ENCODE measurements around the gene KCNJ16.

- TF ChIP-seq, protein P1, sequence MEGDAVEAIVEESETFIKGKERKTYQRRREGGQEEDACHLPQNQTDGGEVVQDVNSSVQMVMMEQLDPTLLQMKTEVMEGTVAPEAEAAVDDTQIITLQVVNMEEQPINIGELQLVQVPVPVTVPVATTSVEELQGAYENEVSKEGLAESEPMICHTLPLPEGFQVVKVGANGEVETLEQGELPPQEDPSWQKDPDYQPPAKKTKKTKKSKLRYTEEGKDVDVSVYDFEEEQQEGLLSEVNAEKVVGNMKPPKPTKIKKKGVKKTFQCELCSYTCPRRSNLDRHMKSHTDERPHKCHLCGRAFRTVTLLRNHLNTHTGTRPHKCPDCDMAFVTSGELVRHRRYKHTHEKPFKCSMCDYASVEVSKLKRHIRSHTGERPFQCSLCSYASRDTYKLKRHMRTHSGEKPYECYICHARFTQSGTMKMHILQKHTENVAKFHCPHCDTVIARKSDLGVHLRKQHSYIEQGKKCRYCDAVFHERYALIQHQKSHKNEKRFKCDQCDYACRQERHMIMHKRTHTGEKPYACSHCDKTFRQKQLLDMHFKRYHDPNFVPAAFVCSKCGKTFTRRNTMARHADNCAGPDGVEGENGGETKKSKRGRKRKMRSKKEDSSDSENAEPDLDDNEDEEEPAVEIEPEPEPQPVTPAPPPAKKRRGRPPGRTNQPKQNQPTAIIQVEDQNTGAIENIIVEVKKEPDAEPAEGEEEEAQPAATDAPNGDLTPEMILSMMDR (IDR thresholded peaks at IDR 0.05), result no peak
- no peak for TF ChIP-seq ZFX (IDR thresholded peaks at IDR 0.05; ENCODE audit: borderline replicate concordance)
Measured at GRCh38 chr17:70040336-70040735, 34.7 kb upstream of the KCNJ16 start.

Measured in 22Rv1 (cell line).